ENCODE measurements around the gene MAPKAP1.

- TF ChIP-seq TARDBP (IDR thresholded peaks at IDR 0.05) (no peak), SP1 (IDR thresholded peaks at IDR 0.05) (no peak), NFRKB (IDR thresholded peaks at IDR 0.05) (no peak), FOXK2 (IDR thresholded peaks at IDR 0.05) (no peak), SUZ12 (IDR thresholded peaks at IDR 0.05) (no peak), ZNF384 (IDR thresholded peaks at IDR 0.05) (no peak), PKNOX1 (IDR thresholded peaks at IDR 0.05) (no peak), BHLHE40 (IDR thresholded peaks at IDR 0.05; ENCODE audit: borderline replicate concordance) (no peak)
Observed at GRCh38 chr9:125649826-125650225, 57.2 kb downstream of the MAPKAP1 start.

Data from HEK293T (cell line).